HUDEP-2 (cell line): ENCODE results near the gene LPAR6.
"Not testable (repeated sequence)": the region's sequence is repeated elsewhere in the genome, so short reads cannot be mapped to it uniquely, and the experiment has no call there.

Experiments used
- DNase-seq, 76 experiments: peaks; one replicate each; lab custom pipeline; 2025; ENCODE audit not compliant: unreplicated experiment in 76 of 76; lab: John Stamatoyannopoulos, UW

The LPAR6 gene

DNA sequence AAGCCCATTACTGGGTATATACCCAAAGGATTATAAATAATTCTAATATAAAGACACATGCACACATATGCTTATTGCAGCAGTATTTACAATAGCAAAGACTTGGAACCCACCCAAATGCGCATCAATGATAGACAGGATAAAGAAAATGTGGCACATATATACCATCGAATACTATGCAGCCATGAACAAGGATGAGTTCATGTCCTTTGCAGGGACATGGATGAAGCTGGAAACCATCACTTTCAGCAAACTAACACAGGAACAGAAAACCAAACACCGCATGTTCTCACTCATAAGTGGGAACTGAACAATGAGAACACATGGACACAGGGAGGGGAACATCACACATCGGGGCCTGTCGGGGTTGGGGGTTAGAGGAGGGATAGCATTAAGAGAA lies 9.1 kb upstream of the LPAR6 start:
- not testable (repeated sequence) for DNase-seq

DNA sequence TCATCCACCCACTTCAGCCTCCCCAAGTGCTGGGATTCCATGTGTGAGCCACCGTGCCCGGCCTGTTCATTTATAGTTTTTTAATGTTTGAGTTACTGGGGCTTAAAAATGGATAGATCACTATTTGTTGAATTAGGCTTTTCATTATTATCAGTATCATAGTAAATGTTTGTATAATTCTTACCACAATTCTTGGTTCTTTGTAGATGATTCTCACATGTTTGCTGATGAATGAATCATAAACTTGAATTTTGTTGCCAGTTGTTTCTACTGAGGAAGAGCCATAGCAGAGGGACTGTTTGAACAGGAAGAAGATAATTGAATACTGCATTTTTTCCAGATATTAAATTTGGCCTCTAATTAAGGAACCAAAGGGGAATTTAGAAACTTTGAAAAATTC lies 2.6 kb upstream of the LPAR6 start:
- DNase-seq = no peak

DNA sequence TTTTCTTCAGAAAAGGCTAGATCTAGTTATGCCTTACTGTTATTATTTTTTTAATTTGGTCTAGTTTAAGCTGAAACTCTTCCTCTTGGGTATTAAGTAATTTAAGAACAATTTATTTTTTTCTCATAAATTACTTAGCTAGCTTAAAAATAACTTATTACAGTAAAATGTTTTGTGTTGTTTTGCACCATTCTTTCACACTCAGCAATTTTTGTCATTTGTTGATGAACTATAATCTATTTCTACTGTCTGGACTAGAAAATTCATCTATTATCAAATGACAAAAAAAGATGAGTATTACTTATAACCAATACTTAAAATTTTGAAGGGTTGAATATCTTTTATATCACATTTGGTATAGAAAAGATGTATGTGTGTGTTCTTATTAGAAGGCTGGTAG lies 1.6 kb upstream of the LPAR6 start:
- no peak for DNase-seq

DNA sequence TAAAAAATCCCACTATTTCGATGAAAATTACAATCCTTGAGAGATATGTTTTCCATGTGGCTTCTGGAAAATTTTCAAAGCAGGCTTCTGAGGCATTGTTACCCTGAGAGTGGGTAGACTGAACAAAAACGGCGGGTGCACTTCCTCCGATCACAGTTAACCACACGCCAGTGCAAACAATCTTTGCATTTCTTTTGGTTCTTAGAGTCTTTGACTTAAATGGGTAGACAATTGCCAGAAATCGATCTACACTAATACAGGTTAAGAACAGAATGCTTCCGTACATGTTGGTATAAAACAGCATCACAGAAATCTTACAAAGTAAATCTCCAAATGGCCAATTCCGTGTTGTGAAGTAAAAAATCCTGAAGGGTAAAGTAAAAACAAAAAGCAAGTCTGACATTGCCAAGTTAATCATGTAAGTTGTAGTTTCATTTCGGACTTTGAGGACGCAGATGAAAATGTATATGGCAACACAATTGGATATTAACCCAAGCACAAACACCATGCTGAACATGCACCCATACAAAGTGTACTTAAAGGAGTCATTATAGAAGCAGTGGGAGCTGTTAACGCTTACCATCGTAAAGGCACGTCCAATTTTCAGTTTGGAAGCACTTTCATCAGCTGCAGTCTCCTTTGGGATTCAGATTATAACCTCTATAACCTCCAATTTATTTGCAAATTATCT lies 927 bp downstream of the LPAR6 start:
- DNase-seq = no peak

DNA sequence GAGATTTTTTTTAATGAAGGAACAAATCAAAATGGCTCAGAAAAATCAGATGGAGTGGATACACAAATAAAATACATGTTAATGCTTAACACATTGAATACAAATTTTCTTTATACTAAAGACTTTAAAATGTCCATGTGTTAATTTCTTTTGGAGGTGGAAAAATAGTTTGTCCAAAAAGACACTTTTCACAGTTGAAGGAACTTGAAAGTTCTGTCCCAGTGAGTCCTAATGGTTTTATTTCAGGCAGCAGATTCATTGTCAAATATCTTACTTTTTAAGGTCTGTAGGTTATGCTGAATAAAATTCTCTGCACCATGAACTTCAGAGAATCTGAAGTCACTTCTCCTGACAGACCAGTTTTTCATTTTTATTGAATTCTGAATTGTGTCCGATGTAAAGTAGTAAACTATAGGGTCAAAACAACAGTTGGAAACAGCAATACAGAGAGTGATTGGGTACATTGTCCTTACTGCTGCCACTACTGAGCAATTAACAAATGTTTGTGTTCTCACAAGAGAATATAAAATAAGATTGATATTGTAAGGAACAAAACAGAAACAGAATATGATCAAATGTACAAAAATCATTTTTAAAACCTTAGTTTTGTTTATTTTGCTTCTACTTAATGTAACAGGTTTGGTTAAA lies 1.6 kb downstream of the LPAR6 start:
- DNase-seq = no peak

DNA sequence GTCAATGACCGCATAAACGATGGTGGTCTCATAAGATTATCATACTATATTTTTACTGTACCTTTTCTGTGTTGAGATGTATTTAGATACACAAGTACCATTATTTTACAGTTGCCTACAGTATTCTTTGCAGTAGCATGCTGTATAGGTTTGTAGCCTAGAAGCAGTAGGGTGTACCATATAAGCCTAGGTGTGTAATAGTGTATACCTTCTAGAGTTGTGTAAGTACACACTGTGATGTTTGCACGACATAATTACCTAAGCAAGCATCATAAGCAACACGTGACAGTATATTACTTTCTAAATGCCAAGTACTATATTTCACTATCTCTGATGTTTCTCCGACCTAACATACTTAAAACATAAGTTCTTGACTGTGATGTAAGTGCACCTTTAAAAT lies 2.7 kb downstream of the LPAR6 start:
- no peak for DNase-seq

DNA sequence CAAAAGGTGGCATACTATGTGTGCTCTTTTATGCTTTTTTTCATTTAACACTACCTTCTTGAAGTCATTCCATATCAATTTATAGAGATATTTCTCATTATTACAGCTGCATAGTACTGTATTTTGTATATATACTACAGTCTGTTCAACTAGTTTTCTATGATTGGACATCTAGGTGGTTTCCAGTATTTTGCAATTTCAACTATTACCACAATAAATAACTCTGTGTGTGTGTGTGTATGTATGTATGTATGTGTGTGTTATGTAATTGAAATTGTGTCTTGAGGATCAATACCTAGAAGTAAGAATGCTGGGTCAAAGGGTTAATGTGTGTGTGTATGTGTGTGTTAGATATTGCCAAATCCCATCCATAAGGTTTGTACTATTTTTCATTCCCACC lies 7.0 kb downstream of the LPAR6 start:
- no peak for DNase-seq

DNA sequence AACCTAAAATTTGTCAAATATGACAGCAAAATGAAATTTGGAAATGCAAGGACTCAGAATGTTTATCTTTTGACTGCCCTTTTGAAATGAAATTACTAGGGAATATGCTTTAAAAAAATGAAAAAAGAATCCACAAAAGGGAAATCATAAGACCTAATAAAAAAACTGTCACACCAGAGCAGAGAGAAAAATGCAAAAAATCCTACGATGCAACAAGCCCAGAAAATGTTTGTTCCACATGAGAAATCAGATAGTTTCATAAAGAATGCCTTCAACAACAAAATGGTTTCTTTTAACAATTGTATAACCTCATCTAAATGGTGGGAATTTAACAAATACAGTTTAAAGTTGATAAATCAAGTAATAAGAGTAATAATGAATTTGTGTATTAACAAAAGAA lies 8.0 kb downstream of the LPAR6 start:
- DNase-seq = no peak

DNA sequence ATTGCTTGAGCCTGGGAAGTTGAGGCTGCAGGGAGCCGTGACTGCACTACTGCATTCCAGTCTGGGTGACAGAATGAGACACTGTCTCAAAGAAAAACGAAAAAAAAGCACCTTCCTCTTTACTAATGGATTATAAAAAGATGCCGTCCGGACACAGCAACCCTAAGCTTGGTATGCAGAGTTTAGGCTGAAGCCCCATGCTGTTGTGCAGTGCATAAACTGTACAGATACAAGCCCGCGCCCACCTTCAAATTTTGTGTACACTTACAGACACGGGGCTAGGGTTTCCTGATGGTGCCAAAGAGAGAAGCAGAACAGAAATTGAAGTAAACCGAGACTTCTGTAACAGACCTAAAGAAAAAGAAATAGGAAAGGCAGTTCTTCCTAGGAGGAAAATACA lies 9.0 kb downstream of the LPAR6 start:
- no peak for DNase-seq

DNA sequence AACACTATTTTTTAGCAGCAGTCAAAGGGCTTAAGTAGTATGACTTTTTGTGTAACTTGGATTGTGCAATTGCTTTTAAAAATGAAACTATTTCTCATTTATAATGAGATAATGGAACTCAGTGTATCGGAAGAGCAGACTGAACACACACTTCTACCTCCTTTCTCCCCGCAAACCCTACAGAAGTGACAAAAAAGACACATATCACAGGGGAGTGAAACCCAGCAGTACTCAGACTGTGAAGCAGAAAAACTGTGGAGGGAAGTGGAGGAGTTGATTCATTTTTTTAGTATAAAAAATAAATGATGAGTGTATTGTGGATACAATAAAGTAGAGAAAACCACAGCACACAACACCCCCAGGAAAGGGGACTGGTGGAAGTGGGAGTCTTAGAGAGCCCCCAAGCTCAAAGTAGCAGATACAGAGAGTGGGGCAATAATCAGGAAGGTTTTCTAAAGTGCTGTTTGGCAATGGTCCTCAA lies 9.7 kb downstream of the LPAR6 start:
- no peak for DNase-seq

DNA sequence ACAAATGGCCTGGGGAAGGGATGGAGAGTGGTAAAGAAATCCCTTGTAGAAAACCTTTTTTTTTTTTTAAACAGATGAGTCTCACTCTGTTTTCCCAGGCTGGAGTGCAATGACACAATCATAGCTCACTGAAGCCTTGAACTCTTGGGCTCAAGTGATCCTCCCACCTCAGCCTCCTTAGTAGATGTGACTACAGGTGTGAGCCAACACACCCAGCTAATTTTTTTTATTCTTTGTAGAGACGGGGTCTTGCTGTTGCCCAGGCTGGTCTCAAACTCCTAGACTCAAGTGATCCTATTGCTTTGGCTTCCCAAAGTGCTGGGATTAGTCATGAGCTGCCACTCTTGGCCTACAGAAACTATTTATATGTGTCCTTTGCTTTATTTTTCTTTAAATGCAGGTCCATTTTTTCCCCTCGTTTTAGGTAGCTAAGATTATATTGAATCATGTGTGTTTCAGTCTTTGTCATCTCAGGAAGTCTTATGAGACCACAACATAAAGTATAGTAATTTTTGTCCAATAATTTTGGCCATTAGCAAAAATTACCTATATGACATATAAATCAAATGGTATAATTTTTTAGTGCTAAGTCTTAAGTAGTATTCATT lies 10.5 kb downstream of the LPAR6 start:
- no peak for DNase-seq

DNA sequence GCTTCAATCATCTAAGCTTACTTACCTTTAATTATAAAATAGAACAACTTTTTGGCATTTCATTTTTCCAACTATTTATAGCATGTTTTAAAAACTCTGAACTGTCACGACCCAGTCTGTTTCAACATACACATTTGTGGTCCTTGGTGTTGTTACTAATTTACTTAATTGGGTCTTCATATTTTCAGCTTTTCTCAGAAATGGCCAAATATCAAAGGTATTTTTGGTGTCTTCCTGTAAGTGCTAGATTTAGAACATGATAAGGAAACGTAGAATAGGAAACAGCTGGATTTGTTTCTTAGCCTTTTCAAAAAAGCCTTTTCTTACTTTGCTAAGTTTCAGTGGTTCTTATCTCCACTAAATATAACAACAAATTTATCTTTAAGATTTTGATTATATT lies 11.4 kb downstream of the LPAR6 start:
- no peak for DNase-seq

DNA sequence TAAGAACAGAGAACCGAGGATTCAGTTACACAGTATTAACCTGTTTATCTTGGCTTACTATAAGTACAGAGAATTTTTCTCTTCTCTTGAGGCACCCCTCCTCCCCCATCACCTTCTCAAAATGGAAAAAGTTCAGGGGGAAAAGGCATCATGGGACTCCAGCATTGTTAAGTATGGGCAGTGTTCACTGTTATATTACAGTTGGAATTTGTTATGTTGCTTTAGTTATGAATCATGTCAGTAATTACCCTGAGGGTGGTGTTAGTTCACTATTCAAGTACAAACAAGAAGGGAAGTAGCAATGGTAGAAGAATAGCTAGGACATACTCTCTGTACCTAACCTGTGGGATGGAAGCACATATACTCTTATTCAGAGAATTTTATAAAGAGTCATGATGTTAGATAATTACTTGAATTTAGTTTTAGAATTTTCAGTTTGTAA lies 12.0 kb downstream of the LPAR6 start:
- DNase-seq = no peak

DNA sequence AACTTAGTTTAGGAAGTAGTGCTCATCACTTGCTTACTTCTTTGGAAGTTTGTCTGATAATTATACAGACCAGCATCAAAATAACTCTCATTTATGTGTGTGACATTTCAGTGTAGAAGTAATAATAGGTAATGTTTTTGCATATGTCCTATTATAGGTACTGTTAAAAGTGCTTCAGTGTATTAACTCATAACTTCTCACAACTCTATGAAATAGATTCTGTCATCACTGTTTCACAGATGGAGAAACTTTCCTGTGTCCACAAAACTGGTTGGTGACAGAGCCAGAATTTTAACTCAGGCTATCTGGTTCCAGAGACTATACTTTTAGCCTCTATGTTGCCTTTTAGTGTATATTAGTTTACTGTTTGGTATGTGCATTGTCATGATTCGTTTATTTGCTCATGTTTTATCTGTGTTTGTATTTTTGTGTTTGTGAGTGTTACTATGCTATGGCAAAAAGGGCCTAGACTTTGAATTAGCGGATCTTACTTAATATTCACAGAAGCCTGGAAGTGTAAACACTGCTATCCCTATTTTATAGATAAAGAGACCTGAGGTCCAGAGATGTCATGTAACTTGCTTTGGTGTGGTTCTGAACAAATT lies 12.7 kb downstream of the LPAR6 start:
- DNase-seq = no peak

DNA sequence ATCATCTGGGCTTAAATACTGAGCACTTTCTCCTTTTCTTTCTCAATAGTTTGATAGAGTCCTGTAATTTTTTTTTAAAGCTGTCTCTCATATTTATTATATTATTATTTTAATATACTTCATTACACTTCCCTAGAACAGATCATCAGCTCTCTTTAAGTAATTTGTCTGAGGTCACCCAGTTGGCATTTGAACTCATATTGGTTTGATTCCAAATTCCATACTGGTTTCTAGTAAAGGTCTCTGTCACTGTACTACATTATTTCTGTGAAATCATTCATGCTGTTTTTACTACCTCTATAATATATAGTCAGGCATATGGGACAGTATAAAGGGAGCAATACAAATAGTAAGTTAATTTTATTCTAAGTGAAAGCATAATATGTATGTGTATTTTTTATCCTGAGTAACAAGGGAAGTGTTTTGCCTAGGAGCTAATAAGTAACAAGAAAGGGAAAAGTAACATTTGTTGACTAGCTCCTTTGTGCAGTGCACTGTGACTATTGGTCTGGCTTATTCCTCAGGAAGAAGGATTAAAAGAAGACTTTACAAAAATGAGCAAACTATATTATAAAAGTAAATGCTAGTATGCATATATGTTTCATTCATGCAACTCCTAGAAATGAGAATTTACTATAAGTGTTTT lies 14.3 kb downstream of the LPAR6 start:
- no peak for DNase-seq

DNA sequence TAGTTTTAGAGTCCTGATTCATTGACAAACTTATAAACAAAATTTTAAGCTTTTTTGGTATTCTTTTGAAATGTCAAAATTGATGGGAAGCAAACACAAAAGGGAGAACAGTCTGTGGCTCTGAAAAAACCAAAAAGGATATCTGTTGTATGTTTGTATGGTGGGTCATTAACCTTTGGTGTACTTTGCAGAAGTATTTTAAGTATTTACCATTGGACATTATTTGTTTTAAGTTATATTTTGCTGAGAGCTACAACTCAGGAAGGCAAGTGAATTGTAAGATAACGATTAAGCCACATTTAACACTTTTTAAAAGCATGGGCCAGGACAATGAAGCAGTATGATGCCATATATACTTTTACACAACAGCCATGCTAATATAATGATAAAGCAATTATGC lies 15.2 kb downstream of the LPAR6 start:
- DNase-seq = no peak

DNA sequence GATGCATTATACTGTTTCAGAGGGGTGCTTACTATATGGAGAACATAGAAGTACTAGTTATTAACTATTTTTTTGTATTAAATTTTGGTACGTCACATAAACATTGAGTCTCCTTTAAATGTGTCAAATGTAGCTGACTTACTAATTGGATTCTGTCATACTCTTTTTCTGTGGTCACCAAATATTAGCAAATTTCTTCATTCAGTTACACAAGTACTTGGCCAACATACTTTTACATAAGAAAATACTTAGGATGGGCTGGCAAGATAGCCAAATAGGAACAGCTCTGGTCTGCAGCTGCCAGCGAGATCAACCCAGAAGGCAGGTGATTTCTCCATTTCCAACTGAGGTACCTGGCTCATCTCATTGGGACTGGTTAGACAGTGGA lies 19.2 kb downstream of the LPAR6 start:
- DNase-seq = no peak

DNA sequence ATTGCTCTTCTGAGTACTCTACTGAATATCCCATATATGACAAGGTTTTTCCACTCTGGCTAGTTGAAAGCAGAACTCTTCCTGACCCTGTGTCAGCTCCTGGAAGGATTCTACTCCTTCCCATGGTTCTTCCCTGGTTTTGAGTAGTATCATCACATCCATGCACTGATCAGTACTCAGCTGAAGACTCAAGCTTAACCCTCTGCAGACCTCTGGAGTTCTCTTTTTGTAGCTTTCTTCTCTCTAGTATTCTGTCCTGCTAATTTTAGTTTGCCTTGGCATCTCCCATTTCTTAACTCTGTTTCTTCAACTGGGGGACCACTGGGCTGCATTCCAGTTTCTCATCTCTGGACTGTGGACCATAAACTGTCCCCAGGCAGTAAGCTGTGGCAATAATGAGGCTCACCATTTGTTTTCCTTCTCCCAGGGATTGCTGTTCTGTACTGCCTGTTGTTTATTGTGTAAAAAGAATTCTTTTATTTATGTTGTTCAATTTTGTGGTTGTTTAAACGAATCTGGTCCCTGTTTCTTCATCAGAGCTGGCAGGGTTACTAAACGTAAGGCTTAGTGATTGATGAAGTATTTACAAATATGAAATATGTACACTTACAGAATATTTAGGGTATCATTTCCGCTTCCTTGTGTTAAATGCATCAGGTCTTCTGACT lies 19.7 kb downstream of the LPAR6 start:
- DNase-seq = no peak

DNA sequence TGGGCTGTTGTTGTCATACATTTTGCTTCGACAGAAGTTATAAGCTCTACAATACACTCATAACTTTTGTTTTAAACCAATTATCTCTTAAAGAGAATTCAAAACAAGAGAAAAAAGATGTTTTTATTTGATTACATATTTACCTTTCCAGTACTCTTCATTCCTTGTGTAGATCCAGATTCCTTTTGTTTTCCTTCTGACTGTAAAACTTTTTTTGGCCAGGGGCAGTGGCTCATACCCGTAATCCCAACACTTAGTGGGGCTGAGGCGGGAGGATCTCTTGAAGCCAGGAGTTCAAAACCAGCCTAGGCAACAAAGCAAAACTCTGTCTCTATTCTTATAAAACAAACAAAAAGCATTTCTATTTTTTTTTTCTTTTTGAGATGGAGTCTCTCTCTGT lies 21.7 kb downstream of the LPAR6 start:
- no peak for DNase-seq

DNA sequence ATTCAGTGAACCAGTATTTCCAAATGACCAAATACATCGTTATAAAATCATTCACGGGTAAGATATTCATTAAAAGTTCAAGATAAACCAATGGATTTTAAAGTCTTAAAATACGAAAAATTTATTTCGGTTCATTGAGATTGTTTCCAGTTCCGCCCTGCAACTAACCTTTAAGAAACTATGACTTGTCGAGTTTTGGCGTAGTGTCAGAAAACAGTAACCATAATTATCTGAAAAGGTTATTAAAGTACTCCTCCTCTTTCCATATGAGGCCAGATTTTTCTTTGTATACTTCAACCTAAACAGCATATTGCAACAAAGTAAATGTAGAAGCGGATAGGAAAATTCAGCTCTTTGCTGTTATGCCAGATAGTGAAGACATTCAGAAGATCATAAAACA lies 26.1 kb downstream of the LPAR6 start:
- DNase-seq = no peak

DNA sequence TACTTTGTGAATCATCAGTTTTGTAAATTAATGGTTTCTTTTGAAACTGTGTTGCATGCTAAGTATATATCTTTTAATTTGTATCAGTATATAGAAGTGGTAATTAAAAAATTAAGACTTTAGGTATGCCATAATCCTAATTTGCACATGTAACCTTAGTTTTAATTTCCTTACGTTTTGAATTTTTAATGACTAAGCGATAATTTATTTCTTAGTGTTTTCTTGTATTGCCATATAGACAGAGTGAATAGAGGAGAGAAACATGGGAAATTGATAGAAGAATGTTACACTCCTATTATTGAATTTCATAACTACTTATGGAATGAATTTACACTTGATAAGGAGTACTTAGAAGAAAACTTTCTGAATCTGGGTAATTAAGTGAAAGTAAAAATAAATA lies 29.5 kb downstream of the LPAR6 start:
- no peak for DNase-seq
